Stomach smooth muscle (tissue), 2 donors: ENCODE data around the gene PCSK6.
"Not testable (repeated sequence)": the region's sequence is repeated elsewhere in the genome, so short reads cannot be mapped to it uniquely, and the experiment has no call there.

Experiments used
- H3K27ac ChIP-seq: one replicate; pipeline ENCODE4 v1.7.0; 2013; ENCODE audit warnings: mild to moderate bottlenecking, low read length, inconsistent platforms
- H3K27me3 ChIP-seq, 2 donors: one replicate each; pipeline ENCODE4 v1.7.0; 2013; ENCODE audit warnings: low read length in 2 of 2; ENCODE audit not compliant: insufficient read depth in 2 of 2, control insufficient read depth in 1 of 2
- H3K36me3 ChIP-seq, 2 donors: one replicate each; pipeline ENCODE4 v1.7.0; 2013; ENCODE audit warnings: low read length in 2 of 2; ENCODE audit not compliant: control insufficient read depth in 2 of 2, insufficient read depth in 2 of 2
- H3K4me1 ChIP-seq: one replicate; pipeline ENCODE4 v1.7.0; 2013; ENCODE audit warnings: low read length; ENCODE audit not compliant: control insufficient read depth, insufficient read depth
- H3K4me3 ChIP-seq, 2 donors: one replicate each; pipeline ENCODE4 v1.7.0; 2013; ENCODE audit warnings: low read length in 2 of 2
- H3K9ac ChIP-seq, 2 donors: one replicate each; pipeline ENCODE4 v1.7.0; 2013; ENCODE audit warnings: low read length in 2 of 2, mild to moderate bottlenecking in 1 of 2
- H3K9me3 ChIP-seq, 2 donors: one replicate each; pipeline ENCODE4 v1.7.0; 2013; ENCODE audit warnings: low read length in 2 of 2; ENCODE audit not compliant: control insufficient read depth in 2 of 2
- donor health status: healthy.
- donor health status: Pancreatic carcinoma.

The PCSK6 gene

DNA sequence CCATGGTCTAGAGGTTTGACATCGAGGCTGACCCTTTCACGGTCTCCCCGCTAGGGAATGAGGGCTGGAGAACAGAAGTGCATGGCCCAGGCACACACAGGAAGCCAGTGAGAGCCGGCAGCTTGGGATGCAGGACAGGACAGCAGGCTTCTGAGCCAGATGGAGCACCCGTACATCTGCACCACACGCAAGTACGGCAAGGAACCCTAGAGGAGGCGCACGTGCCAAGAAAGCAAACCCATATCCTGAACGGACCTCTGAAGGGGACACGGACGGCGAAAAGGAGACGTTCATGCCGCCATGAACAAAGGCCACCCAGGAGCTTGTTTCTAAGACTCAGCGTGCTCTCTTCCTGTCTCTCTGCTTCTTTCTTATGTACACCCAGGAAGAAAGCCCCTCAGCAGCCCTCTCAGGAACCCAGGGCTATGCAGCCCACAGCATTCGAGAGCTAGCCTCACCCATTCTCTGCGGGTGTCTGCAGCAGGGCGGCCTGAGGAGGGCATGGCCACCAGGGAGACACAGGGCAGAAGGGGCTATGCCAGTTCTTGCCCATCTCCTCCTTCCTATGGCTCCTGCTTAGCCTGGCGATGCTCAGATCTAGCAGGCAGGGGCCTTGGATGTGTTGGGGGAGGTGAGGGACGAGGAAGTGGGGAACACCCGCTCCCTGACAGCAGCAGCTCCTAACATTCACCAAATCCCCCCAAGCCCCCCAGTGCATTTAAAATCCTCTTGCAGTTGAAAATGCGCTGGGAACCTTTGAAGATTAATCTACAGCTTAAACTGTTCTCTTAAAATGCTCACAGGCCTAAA lies 81.3 kb downstream of the PCSK6 start:
- Histone ChIP-seq H3K4me3 (no peak overlapping the region), H3K9ac (no peak overlapping the region), H3K27me3 (no peaks in the 10 kb centered on the region), H3K36me3 (peaks cover 0 to 3% of the 10 kb centered on the region in 2 donors), H3K9me3 (no peaks in the 10 kb centered on the region), H3K4me1 (no peaks in the 10 kb centered on the region), H3K27ac (no peak overlapping the region)

DNA sequence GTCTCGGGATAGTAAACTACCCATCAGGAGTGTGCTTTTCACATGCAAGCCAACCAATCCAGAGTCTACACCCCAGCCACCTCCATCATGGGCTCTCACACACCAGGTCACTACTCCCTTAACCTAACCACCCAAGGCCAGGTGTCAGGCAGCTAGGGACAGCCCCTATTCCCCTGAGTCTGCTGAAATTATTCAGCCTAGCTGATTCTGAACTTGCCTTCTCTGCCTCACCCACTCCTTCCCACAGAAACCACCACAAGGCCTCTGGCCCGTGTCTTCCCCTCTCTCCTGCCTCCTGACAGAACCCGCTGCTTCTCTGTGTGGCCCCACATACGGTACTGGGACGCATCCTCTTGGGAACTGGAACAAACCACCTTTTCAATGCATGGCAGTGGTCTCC lies 82.1 kb downstream of the PCSK6 start:
- Histone ChIP-seq H3K4me1 (no peaks in the 10 kb centered on the region), H3K9ac (no peak overlapping the region), H3K27me3 (no peaks in the 10 kb centered on the region), H3K9me3 (no peaks in the 10 kb centered on the region), H3K4me3 (no peak overlapping the region), H3K27ac (no peak overlapping the region), H3K36me3 (peaks cover 0 to 3% of the 10 kb centered on the region in 2 donors)

DNA sequence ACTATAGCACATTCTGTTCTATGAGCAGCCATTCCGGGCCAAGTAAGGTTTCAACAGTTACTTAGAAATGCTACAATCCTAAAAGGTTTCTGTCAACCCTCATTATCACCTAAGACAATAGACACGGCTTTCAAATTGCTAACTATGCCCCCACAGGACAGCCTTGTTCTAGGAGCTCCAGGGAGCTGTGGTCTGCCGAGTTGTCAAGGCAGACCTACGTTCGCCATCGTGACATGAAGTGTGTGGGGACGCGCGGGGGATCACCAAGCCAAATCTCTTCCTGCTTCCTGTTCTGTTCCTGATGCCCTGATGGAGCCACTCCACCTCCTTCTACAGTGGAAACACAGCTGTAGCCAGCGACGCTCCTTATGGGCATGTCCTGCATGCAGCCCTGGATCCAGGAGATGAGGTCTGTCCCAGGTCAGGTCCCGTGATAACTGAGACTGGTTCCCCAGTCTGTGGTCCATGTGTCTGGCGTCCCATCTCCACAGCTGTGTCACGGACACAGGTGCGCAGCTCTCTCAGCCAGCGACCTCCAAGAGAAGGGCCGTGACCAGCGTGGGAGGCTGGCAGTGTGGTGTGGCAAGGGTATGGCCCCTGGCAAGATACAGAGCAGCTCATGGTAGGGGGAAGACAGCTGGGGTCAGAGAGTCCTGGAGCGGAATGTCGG lies 82.8 kb downstream of the PCSK6 start:
- H3K36me3 ChIP-seq = peaks cover 0 to 3% of the 10 kb centered on the region in 2 donors
- no peak overlapping the region for H3K9ac ChIP-seq
- H3K27me3 ChIP-seq = no peaks in the 10 kb centered on the region
- H3K27ac ChIP-seq = no peak overlapping the region
- no peak overlapping the region for H3K4me3 ChIP-seq
- H3K9me3 ChIP-seq = no peaks in the 10 kb centered on the region
- H3K4me1 ChIP-seq = no peaks in the 10 kb centered on the region

DNA sequence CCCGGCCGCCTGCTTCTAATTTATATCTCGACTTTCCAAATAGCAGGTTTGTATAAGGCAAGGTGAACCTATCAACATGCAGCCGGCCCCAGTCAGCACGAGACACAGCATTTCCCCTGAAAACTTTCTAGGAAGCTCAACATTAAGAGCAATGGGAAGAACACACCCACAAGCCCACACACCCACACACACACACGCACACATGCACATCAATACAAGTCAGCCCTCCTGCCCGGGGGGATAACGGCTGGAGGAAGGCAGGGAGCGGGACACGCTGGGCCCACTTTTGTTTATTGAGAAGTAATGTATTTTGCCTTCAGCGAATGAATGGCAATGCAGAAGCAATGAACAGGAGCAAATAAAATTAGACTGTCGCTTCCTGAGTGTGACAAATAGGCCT lies 83.5 kb downstream of the PCSK6 start:
- Histone ChIP-seq H3K36me3 (peaks cover 0 to 7% of the 10 kb centered on the region in 2 donors), H3K9me3 (no peaks in the 10 kb centered on the region), H3K4me1 (no peaks in the 10 kb centered on the region)

DNA sequence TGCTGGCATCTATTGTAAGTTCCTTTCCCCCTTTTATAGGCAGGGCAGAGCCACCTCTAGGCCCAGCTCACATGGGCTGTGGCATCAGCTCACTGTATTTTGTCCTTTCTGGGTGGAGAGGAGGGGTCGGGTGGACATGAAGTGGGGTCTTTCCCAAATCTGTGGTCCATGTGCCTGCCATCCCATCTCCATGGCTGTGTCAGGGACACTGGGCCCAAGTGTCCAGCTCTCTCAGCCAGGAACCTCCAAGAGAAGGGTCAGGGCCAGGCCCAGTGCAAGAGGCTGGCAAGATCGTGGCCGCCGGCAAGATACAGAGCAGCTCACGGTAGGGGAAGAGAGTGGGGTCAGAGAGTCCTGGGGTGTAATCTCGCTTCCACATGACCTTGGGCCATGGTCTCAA lies 85.3 kb downstream of the PCSK6 start:
- Histone ChIP-seq H3K9ac (no peak overlapping the region), H3K27me3 (no peaks in the 10 kb centered on the region), H3K9me3 (no peaks in the 10 kb centered on the region), H3K4me3 (no peak overlapping the region), H3K4me1 (no peaks in the 10 kb centered on the region), H3K36me3 (peaks cover 0 to 7% of the 10 kb centered on the region in 2 donors), H3K27ac (no peak overlapping the region)

More for the DNA sequence above, 83.5 kb downstream of the PCSK6 start:
- H3K27me3 ChIP-seq = no peaks in the 10 kb centered on the region
- H3K27ac ChIP-seq = no peak overlapping the region
- H3K4me3 ChIP-seq = no peak overlapping the region
- no peak overlapping the region for H3K9ac ChIP-seq

DNA sequence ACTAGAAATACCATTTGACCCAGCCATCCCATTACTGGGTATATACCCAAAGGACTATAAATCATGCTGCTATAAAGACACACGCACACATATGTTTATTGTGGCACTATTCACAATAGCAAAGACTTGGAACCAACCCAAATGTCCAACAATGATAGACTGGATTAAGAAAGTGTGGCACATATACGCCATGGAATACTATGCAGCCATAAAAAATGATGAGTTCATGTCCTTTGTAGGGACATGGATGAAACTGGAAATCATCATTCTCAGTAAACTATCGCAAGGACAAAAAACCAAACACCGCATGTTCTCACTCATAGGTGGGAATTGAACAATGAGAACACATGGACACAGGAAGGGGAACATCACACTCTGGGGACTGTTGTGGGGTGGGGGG lies 86.6 kb downstream of the PCSK6 start:
- H3K27ac ChIP-seq, H3K27me3 ChIP-seq, H3K4me1 ChIP-seq, H3K4me3 ChIP-seq, H3K9ac ChIP-seq, H3K36me3 ChIP-seq, H3K9me3 ChIP-seq: not testable (repeated sequence)

DNA sequence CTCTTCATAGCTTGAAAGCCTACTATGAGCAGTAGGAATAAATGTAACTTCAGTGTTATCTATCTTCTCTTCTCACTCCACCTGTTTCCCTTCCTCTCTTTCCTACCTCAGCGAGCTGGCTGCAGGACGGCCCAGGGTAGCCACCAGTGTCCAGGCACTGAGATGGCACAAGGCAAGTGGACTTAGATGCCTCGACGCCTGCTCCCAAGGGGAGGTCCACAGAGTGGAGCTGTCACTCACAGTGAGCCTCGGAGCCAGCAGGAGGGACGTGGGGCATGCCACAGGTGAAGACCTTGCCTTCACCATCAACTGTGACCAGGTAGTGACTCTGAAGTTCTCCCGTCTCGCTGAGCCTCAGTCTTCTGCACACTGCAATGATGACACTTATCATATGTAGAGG lies 88.2 kb downstream of the PCSK6 start:
- Histone ChIP-seq H3K27ac (no peak overlapping the region), H3K4me3 (no peak overlapping the region), H3K9me3 (no peaks in the 10 kb centered on the region), H3K9ac (no peak overlapping the region), H3K27me3 (no peaks in the 10 kb centered on the region), H3K4me1 (no peaks in the 10 kb centered on the region), H3K36me3 (peaks cover 0 to 7% of the 10 kb centered on the region in 2 donors)

DNA sequence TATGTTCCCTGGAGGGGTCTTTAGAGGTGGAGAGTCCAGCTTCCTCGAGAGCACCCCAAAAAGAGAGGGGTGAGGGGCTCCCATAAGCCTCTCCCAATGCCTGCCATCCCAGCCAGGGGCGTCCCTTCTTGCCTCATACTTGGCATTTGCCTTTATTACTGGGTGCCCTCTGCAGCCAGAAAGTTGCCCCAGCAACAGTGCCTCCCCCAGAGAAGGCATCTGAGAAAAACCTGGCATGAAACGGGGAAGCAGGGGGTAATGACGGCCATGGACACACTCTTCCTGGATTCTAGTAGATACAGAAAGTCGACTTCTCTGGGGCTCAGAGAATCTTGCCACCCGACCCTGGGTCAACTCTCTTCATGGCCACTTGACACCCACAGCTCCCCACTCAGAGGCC lies 90.1 kb downstream of the PCSK6 start:
- H3K36me3 ChIP-seq = peaks cover 0 to 8% of the 10 kb centered on the region in 2 donors
- no peaks in the 10 kb centered on the region for H3K9me3 ChIP-seq
- H3K27me3 ChIP-seq = no peaks in the 10 kb centered on the region
- no peak overlapping the region for H3K9ac ChIP-seq
- H3K4me3 ChIP-seq = no peak overlapping the region
- H3K4me1 ChIP-seq = no peaks in the 10 kb centered on the region
- no peak overlapping the region for H3K27ac ChIP-seq

DNA sequence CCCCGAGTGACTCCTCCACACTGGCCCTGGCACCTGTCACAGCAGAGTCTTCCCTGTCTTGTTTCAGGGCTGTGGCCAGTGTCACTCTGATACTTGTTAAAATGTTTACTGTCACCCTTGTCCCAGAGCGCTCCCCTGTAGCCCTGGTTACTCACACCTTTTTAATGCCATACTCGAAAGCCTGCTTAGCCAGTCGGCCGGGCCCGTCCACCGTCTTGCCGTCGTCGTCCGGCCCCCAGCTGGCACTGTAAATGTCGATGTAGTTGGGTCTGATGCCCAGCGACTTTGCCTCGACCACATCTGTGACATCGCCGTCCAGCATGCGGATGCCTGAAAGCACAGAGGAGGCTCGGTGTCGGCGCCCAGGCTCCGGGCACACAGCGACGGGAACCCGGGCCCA lies 91.3 kb downstream of the PCSK6 start:
- no peak overlapping the region for H3K27ac ChIP-seq
- no peak overlapping the region for H3K4me3 ChIP-seq
- H3K36me3 ChIP-seq = peaks cover 0 to 8% of the 10 kb centered on the region in 2 donors
- H3K9me3 ChIP-seq = no peaks in the 10 kb centered on the region
- H3K4me1 ChIP-seq = no peaks in the 10 kb centered on the region
- H3K9ac ChIP-seq = no peak overlapping the region
- no peaks in the 10 kb centered on the region for H3K27me3 ChIP-seq

DNA sequence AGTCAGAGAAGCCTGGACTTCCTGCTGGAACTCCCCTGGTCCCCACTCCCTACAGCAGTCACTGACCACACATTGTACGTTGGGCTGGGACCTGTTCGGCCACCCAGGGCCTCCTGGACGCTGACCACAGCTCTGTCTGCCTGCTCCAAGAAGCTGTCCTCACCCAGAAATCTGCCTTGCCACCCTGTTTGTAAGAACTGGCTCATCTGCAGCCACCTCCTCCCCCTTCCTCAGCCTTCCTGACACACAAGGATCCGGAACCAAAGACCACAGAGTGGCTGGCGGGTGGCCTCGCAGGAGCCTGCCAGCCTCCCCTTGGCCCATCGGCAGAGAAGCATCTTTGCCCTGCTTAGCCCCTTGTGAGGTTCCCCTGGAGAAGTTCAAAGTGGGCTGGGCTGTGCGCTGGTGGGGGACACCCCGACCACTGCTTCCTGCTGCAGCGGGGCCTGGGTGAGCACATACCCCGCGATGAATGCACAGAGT lies 91.9 kb downstream of the PCSK6 start:
- H3K36me3 ChIP-seq = peaks cover 0 to 8% of the 10 kb centered on the region in 2 donors

More for the DNA sequence above, 91.9 kb downstream of the PCSK6 start:
- Histone ChIP-seq H3K27me3 (no peaks in the 10 kb centered on the region), H3K4me1 (no peaks in the 10 kb centered on the region), H3K4me3 (no peak overlapping the region), H3K27ac (no peak overlapping the region), H3K9me3 (no peaks in the 10 kb centered on the region), H3K9ac (no peak overlapping the region)
